Endothelial cell of umbilical vein (primary cell): Measurements from ENCODE around the gene HTR3A. TPM values are rescaled to one million over a fixed set of nuclear protein-coding genes. Genes with fewer than 3 reads are reported as not detected.

Experiments used
- BruUV-seq: library from RNA; stranded (reverse); fragments of 400-500 nt; replicated peaks from 2 replicates; lab custom pipeline; 2021; lab: Mats Ljungman, UMichigan
- CTCF ChIA-PET: fragments of 300-600, 350-600 bp; sonication (Branson Sonifier 250); formaldehyde crosslinking; loops from one replicate; lab custom pipeline; 2021; ENCODE audit warnings: antibody characterized with exemption, inconsistent platforms; lab: Charles Lee
- POLR2A ChIA-PET: fragments of 300-600, 350-600 bp; sonication (Branson Sonifier 250); formaldehyde crosslinking; loops from one replicate; lab custom pipeline; 2021; ENCODE audit warnings: antibody characterized with exemption, inconsistent platforms; lab: Charles Lee
- DNase-seq: peaks from one replicate; pipeline ENCODE4 v3.0.0-alpha.2; 2011; ENCODE audit warnings: low read depth, low spot score
- FAIRE-seq: peaks from 2 replicates; lab custom pipeline; 2011; peaks lifted over from hg19 to GRCh38; lab: Jason Lieb, UNC
- H2AFZ ChIP-seq: 2 replicates; pipeline ENCODE4 v1.6.0; 2012; ENCODE audit warnings: low read depth, low read length, control low read depth, inconsistent platforms
- H3K27ac ChIP-seq: 2 replicates; pipeline ENCODE4 v1.5.1; 2011; ENCODE audit warnings: low read depth, mild to moderate bottlenecking, control low read depth, low read length, moderate library complexity; ENCODE audit not compliant: insufficient read depth
- H3K27me3 ChIP-seq, 2 experiments: 2 replicates each; pipeline versions ENCODE4 v1.6.0 to v1.6.1; 2011; ENCODE audit warnings: low read length in 2 of 2, mixed read lengths in 1 of 2; ENCODE audit not compliant: control insufficient read depth in 2 of 2, insufficient read depth in 2 of 2
- H3K36me3 ChIP-seq, 2 experiments: 2 replicates in 1 of 2; 3 replicates in 1 of 2; pipeline ENCODE4 v1.5.1; 2011; ENCODE audit warnings: low read length in 2 of 2, mild to moderate bottlenecking in 1 of 2, moderate library complexity in 1 of 2; ENCODE audit not compliant: control insufficient read depth in 2 of 2, insufficient read depth in 2 of 2; ENCODE audit errors: extremely low read depth in 1 of 2
- H3K4me1 ChIP-seq: 3 replicates; pipeline ENCODE4 v1.5.1; 2011; ENCODE audit warnings: mild to moderate bottlenecking, low read length; ENCODE audit not compliant: control insufficient read depth, insufficient read depth; ENCODE audit errors: extremely low read depth
- H3K4me2 ChIP-seq: 2 replicates; pipeline ENCODE4 v1.6.1; 2011; ENCODE audit warnings: low read length, control low read depth, mixed read lengths; ENCODE audit not compliant: insufficient read depth
- H3K4me3 ChIP-seq, 3 experiments: fragments of 200-600 bp in 1 of 3; sonication (generic), shearing (Covaris generic) in 1 of 3; replicated peaks in 1 of 3; 2 replicates each; pipeline ENCODE4 v1.5.1; 2011 to 2016; ENCODE audit warnings: control low read depth in 3 of 3, low read length in 3 of 3, mild to moderate bottlenecking in 2 of 3, inconsistent platforms in 1 of 3, low read depth in 1 of 3, moderate library complexity in 1 of 3; ENCODE audit not compliant: insufficient read depth in 1 of 3
- H3K79me2 ChIP-seq: 2 replicates; pipeline ENCODE4 v1.6.0; 2012; ENCODE audit warnings: low read length, inconsistent platforms; ENCODE audit not compliant: control insufficient read depth, insufficient read depth
- H3K9ac ChIP-seq: replicated peaks from 2 replicates; pipeline ENCODE3; 2011; ENCODE audit warnings: low read length, control low read depth; ENCODE audit not compliant: insufficient read depth; ENCODE audit errors: extremely low read depth
- H3K9me1 ChIP-seq: replicated peaks from 3 replicates; pipeline ENCODE4 v1.6.0; 2011; ENCODE audit warnings: mild to moderate bottlenecking, low read length; ENCODE audit not compliant: control insufficient read depth, insufficient read depth; ENCODE audit errors: extremely low read depth
- H3K9me3 ChIP-seq: replicated peaks from 2 replicates; pipeline ENCODE4 v1.5.1; 2012; ENCODE audit warnings: low read length, inconsistent platforms; ENCODE audit not compliant: control insufficient read depth, insufficient read depth
- H4K20me1 ChIP-seq: replicated peaks from 2 replicates; pipeline ENCODE3; 2011; ENCODE audit warnings: mild to moderate bottlenecking, low read length; ENCODE audit not compliant: control insufficient read depth, insufficient read depth; ENCODE audit errors: extremely low read depth
- CTCF ChIP-seq, 2 donors: IDR thresholded peaks; 1 replicate in 1 of 2; 2 replicates in 1 of 2; pipeline ENCODE4 v1.5.1; 2011; ENCODE audit warnings: low read length in 2 of 2, mild to moderate bottlenecking in 2 of 2, moderate library complexity in 2 of 2, control low read depth in 1 of 2, inconsistent platforms in 1 of 2, low read depth in 1 of 2; ENCODE audit not compliant: insufficient read depth in 1 of 2; ENCODE audit errors: extremely low read depth in 1 of 2
- EZH2 ChIP-seq: IDR thresholded peaks from 2 replicates; pipeline ENCODE4 v1.6.1; 2012; ENCODE audit warnings: borderline replicate concordance, low read depth, mild to moderate bottlenecking, moderate library complexity, low read length, inconsistent platforms; ENCODE audit not compliant: severe bottlenecking
- FOS ChIP-seq: IDR thresholded peaks from 2 replicates; pipeline ENCODE4 v1.6.1; 2011; ENCODE audit warnings: mild to moderate bottlenecking, low read length, moderate library complexity, borderline replicate concordance; ENCODE audit not compliant: insufficient read depth
- GATA2 ChIP-seq: IDR thresholded peaks from 2 replicates; pipeline ENCODE4 v1.7.0; 2011; ENCODE audit warnings: low read depth, mild to moderate bottlenecking, moderate library complexity, mixed read lengths, low read length; ENCODE audit not compliant: insufficient read length, insufficient read depth
- JUN ChIP-seq: IDR thresholded peaks from 2 replicates; pipeline ENCODE4 v1.6.1; 2011; ENCODE audit warnings: borderline replicate concordance, low read depth; ENCODE audit not compliant: insufficient read length, insufficient read depth
- MAX ChIP-seq: IDR thresholded peaks from 2 replicates; pipeline ENCODE4 v1.6.1; 2011; ENCODE audit not compliant: insufficient read depth, insufficient read length
- MYC ChIP-seq: IDR thresholded peaks from one replicate; pipeline ENCODE4 v1.6.1; 2011; ENCODE audit warnings: mild to moderate bottlenecking, low read depth, low read length
- POLR2A ChIP-seq: IDR thresholded peaks from 2 replicates; pipeline ENCODE4 v1.6.1; 2012; ENCODE audit warnings: low read depth, mild to moderate bottlenecking, control low read depth, low read length
- POLR2AphosphoS5 ChIP-seq: IDR thresholded peaks from 2 replicates; pipeline ENCODE4 v1.6.1; 2012; ENCODE audit warnings: low read depth, mild to moderate bottlenecking, control low read depth, low read length, moderate library complexity; ENCODE audit not compliant: insufficient read depth
- dilution Hi-C: fragments of 300-500 bp; cut with MboI; formaldehyde crosslinking; loops from one replicate; pipeline ENCODE4 v1.15.0; 2019; ENCODE audit warnings: low sequenced_read_pairs; ENCODE audit not compliant: extremely low pct_ligation_motif_present
- intact Hi-C: fragments of 100-400 bp; cut with micrococcal nuclease; formaldehyde crosslinking; loops from one replicate; pipeline ENCODE4 v1.10.0; 2022
- polyA plus RNA-seq, 4 experiments: library from polyadenylated mRNA; depleted of rRNA in 3 of 4; stranded (reverse) in 3 of 4; unstranded in 1 of 4; fragments of >200 nt; gene quantifications; 2 replicates each; pipeline versions ENCODE4 v1.2.1 to v1.2.3, GENCODE V29; 2011 to 2012; ENCODE audit warnings: missing spikeins in 1 of 4
- total RNA-seq: library from RNA; stranded (reverse); gene quantifications from 2 replicates; pipeline ENCODE4 v1.2.3, GENCODE V29; 2021

The HTR3A gene
- total and polyA plus RNA-seq, 2 donors (not counting 3 experiments of a cell fraction or from before 2014, with no cell fraction given): not detected

- Histone ChIP-seq H3K4me3 (no peak overlapping the region), H3K9ac (no peak overlapping the region), H3K27me3 (no peaks in the 10 kb centered on the region), H3K4me1 (no peaks in the 10 kb centered on the region), H3K9me3 (no peaks in the 10 kb centered on the region), H3K36me3 (no peaks in the 10 kb centered on the region), H3K4me2 (no peak overlapping the region), H3K79me2 (no peaks in the 10 kb centered on the region), H4K20me1 (no peaks in the 10 kb centered on the region), H3K27ac (no peak overlapping the region), H2AFZ (no peak overlapping the region), H3K9me1 (no peaks in the 10 kb centered on the region)
- FAIRE-seq (no peak), DNase-seq (no peak)
- intact Hi-C loops: no loop called here
- TF ChIP-seq POLR2A (no peak), GATA2 (no peak), JUN (no peak), MYC (no peak), FOS (no peak), CTCF (IDR thresholded peaks at IDR 0.05; ENCODE audit: extremely low read depth in 1 of 2, insufficient read depth in 1 of 2, low read depth in 1 of 2, low read length in 2 of 2) (no peak), POLR2AphosphoS5 (no peak), EZH2 (no peak), MAX (no peak)
- ChIA-PET POLR2A (no interaction called here), CTCF (interaction anchor here (19.6 kb wide), 1 partner anchor 275 kb away, joined by 539 read pairs; no protein-coding TSS in a partner anchor)
- BruUV-seq: no TSS peak
- dilution Hi-C loops: no loop called here
Observed at GRCh38 chr11:113986351-113987140, 11.6 kb downstream of the HTR3A start.
